RWPE1 (cell line): Measurements from ENCODE around the gene MYBL2.

ENCODE experiments used
- CTCF ChIA-PET: fragments of 350-600 bp; sonication (Branson Sonifier 250); formaldehyde crosslinking; extraction: SDS; loops from one replicate; lab custom pipeline; 2021; lab: Yijun Ruan, JAX
- POLR2A ChIA-PET: fragments of 400-600 bp; formaldehyde crosslinking; extraction: SDS; loops from one replicate; lab custom pipeline; 2020; ENCODE audit warnings: antibody characterized with exemption; ENCODE audit not compliant: low non-redundant PET; lab: Yijun Ruan, JAX
- DNase-seq: peaks from one replicate; pipeline ENCODE4 v3.0.0; 2012; ENCODE audit warnings: low spot score
- H3K27ac ChIP-seq: fragments of 450-650 bp; 2 replicates; pipeline ENCODE4 v1.5.1; 2017
- CTCF ChIP-seq: fragments of 450-650 bp; conservative IDR thresholded peaks from 2 replicates; pipeline ENCODE4 v1.5.1; 2017; ENCODE audit warnings: low read depth, mild to moderate bottlenecking

MYBL2 gene

GRCh38 chr20:43710370-43711044 lies 43.6 kb downstream of the MYBL2 start:
- H3K27ac ChIP-seq: no peak overlapping the region
- ChIA-PET POLR2A (no interaction called here), CTCF (interaction anchor here (0.5 to 0.8 kb wide), 4 partner anchors 18 to 178 kb away, joined by 3 to 4 read pairs (median 3); no protein-coding TSS in a partner anchor)
- DNase-seq: no peak
- no peak for TF ChIP-seq CTCF

GRCh38 chr20:43711098-43711654 lies 44.3 kb downstream of the MYBL2 start:
- no peak for DNase-seq
- ChIA-PET POLR2A (no interaction called here), CTCF (interaction anchor here (0.5 to 0.8 kb wide), 4 partner anchors 19 to 179 kb away, joined by 3 to 4 read pairs (median 3); no protein-coding TSS in a partner anchor)
- H3K27ac ChIP-seq: no peak overlapping the region
- no peak for TF ChIP-seq CTCF

GRCh38 chr20:43715044-43715443 lies 48.1 kb downstream of the MYBL2 start:
- no peak overlapping the region for H3K27ac ChIP-seq
- no peak for DNase-seq
- POLR2A ChIA-PET: no interaction called here
- CTCF ChIA-PET: interaction anchor here (0.6 kb wide), 3 partner anchors 9 to 125 kb away, joined by 3 to 5 read pairs (median 3); no protein-coding TSS in a partner anchor
- TF ChIP-seq CTCF: no peak

GRCh38 chr20:43715511-43715910 lies 48.6 kb downstream of the MYBL2 start:
- H3K27ac ChIP-seq: no peak overlapping the region
- no peak for TF ChIP-seq CTCF
- DNase-seq: no peak
- POLR2A ChIA-PET: no interaction called here
- CTCF ChIA-PET: interaction anchor here (0.5 to 0.6 kb wide), 3 partner anchors 84 to 216 kb away, joined by 3 to 8 read pairs (median 5); no protein-coding TSS in a partner anchor

GRCh38 chr20:43716123-43716522 lies 49.2 kb downstream of the MYBL2 start:
- POLR2A ChIA-PET: no interaction called here
- no peak overlapping the region for H3K27ac ChIP-seq
- CTCF ChIA-PET: interaction anchor here (0.5 kb wide), 1 partner anchor 217 kb away, joined by 8 read pairs; no protein-coding TSS in a partner anchor
- no peak for TF ChIP-seq CTCF
- no peak for DNase-seq

- H3K27ac ChIP-seq: no peak overlapping the region
- ChIA-PET POLR2A (no interaction called here), CTCF (interaction anchor here (0.6 to 1.5 kb wide), 3 partner anchors 179 to 322 kb away, joined by 3 to 6 read pairs (median 5); no protein-coding TSS in a partner anchor)
- TF ChIP-seq CTCF: no peak
- no peak for DNase-seq
These were observed 50.1 kb downstream of the MYBL2 start for GRCh38 chr20:43716757-43717615.
